Panc1 (cell line): ENCODE data around the gene SLC6A19. TPM values are rescaled to one million over a fixed set of nuclear protein-coding genes. Genes with fewer than 3 reads are reported as not detected.

Experiments
- ATAC-seq: fragments of 200-7000 bp; cut with Tn5 transposase; 2 replicates; pipeline ENCODE4 v1.9.1; 2020; ENCODE audit warnings: mild to moderate bottlenecking, moderate library complexity
- BruUV-seq: library from RNA; stranded (reverse); fragments of 400-500 nt; replicated peaks from 2 replicates; lab custom pipeline; 2021; lab: Mats Ljungman, UMichigan
- CTCF ChIA-PET: fragments of 300-600 bp; sonication (Branson Sonifier 250); formaldehyde crosslinking; loops from one replicate; lab custom pipeline; 2022; ENCODE audit warnings: antibody characterized with exemption; lab: Charles Lee
- POLR2A ChIA-PET: fragments of 300-600 bp; sonication (Branson Sonifier 250); formaldehyde crosslinking; loops from one replicate; lab custom pipeline; 2022; ENCODE audit warnings: antibody characterized with exemption; lab: Charles Lee
- DNase-seq: peaks from one replicate; pipeline ENCODE4 v3.0.0-alpha.2; 2010; ENCODE audit warnings: low read depth, low spot score
- H3K27ac ChIP-seq: 2 replicates; pipeline ENCODE4 v1.5.1; 2011; ENCODE audit warnings: mild to moderate bottlenecking, low read length, inconsistent platforms
- H3K27me3 ChIP-seq: fragments of 200-500 bp; sonication (Bioruptor generic); 2 replicates; pipeline ENCODE4 v1.6.0; 2014; ENCODE audit warnings: low read length, inconsistent platforms; ENCODE audit not compliant: control insufficient read depth, insufficient read depth
- H3K36me3 ChIP-seq: fragments of 200-500 bp; sonication (Bioruptor generic); 2 replicates; pipeline ENCODE4 v1.5.1; 2014; ENCODE audit warnings: inconsistent platforms, mild to moderate bottlenecking, low read length, moderate library complexity; ENCODE audit not compliant: control insufficient read depth, insufficient read depth
- H3K4me1 ChIP-seq: 2 replicates; pipeline ENCODE4 v1.5.1; 2011; ENCODE audit warnings: inconsistent platforms, mild to moderate bottlenecking, low read length, moderate library complexity; ENCODE audit not compliant: control insufficient read depth, insufficient read depth
- H3K4me3 ChIP-seq, 2 experiments: 2 replicates each; pipeline ENCODE4 v1.5.1; 2011 to 2012; ENCODE audit warnings: low read depth in 2 of 2, low read length in 2 of 2, mild to moderate bottlenecking in 2 of 2, inconsistent platforms in 1 of 2, moderate library complexity in 1 of 2
- H3K9me3 ChIP-seq: fragments of 200-500 bp; sonication (Bioruptor generic); 2 replicates; pipeline ENCODE4 v1.5.1; 2014; ENCODE audit warnings: low read depth, mild to moderate bottlenecking, inconsistent platforms, low read length, moderate library complexity; ENCODE audit not compliant: control insufficient read depth, insufficient read depth
- POLR2AphosphoS5 ChIP-seq: IDR thresholded peaks from 2 replicates; pipeline ENCODE4 v1.6.1; 2012; ENCODE audit warnings: mild to moderate bottlenecking, low read depth, low read length, moderate library complexity
- SIN3A ChIP-seq: IDR thresholded peaks from 2 replicates; pipeline ENCODE4 v1.6.1; 2012; ENCODE audit warnings: low read depth, mild to moderate bottlenecking, low read length, moderate library complexity, borderline replicate concordance; ENCODE audit not compliant: insufficient read depth
- TCF7L2 ChIP-seq: IDR thresholded peaks from 2 replicates; pipeline ENCODE4 v1.6.1; 2011; ENCODE audit warnings: mild to moderate bottlenecking, low read depth, low read length, inconsistent platforms
- in situ Hi-C: cut with HindIII; loops from 2 replicates; pipeline ENCODE4 v1.10.0; 2016; ENCODE audit warnings: low sequenced_read_pairs, low pct_unique_long_range_greater_than_20kb
- intact Hi-C: fragments of 100-400 bp; cut with micrococcal nuclease; formaldehyde crosslinking; loops from one replicate; pipeline ENCODE4 v1.10.0; 2022; ENCODE audit not compliant: unreplicated experiment
- total RNA-seq: library from RNA; stranded (reverse); gene quantifications from one replicate; pipeline ENCODE4 v1.2.1, GENCODE V29; 2021; ENCODE audit not compliant: unreplicated experiment
- TF ChIP-seq, protein P1 (sequence below): fragments of 450-650 bp; IDR thresholded peaks from 2 replicates; pipeline ENCODE4 v1.5.1; 2017; ENCODE audit warnings: mild to moderate bottlenecking
- TF ChIP-seq, protein P2 (sequence below), 2 experiments: IDR thresholded peaks; 2 replicates each; pipeline ENCODE4 v1.6.1; 2011 to 2012; ENCODE audit warnings: low read depth in 2 of 2, control low read depth in 1 of 2, low read length in 1 of 2, mild to moderate bottlenecking in 1 of 2, moderate library complexity in 1 of 2; ENCODE audit not compliant: insufficient read depth in 1 of 2

SLC6A19 gene
- total RNA-seq, 1 experiment from 2014 or later: 0.23 TPM

GRCh38 chr5:1152771-1153282 lies 48.6 kb upstream of the SLC6A19 start:
- TF ChIP-seq TCF7L2: peak; percentile 63; the same call in 1 of the 2 replicates
- TF ChIP-seq POLR2AphosphoS5: peak; percentile 53; the same call in 1 of the 2 replicates
- TF ChIP-seq, protein P1, sequence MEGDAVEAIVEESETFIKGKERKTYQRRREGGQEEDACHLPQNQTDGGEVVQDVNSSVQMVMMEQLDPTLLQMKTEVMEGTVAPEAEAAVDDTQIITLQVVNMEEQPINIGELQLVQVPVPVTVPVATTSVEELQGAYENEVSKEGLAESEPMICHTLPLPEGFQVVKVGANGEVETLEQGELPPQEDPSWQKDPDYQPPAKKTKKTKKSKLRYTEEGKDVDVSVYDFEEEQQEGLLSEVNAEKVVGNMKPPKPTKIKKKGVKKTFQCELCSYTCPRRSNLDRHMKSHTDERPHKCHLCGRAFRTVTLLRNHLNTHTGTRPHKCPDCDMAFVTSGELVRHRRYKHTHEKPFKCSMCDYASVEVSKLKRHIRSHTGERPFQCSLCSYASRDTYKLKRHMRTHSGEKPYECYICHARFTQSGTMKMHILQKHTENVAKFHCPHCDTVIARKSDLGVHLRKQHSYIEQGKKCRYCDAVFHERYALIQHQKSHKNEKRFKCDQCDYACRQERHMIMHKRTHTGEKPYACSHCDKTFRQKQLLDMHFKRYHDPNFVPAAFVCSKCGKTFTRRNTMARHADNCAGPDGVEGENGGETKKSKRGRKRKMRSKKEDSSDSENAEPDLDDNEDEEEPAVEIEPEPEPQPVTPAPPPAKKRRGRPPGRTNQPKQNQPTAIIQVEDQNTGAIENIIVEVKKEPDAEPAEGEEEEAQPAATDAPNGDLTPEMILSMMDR: no peak
- no TSS peak for BruUV-seq
- Histone ChIP-seq H3K27me3 (no peaks in the 10 kb centered on the region), H3K4me3 (peak overlapping the region; percentile 1 to 6; a peak in 2 of 4 replicates), H3K36me3 (no peaks in the 10 kb centered on the region), H3K27ac (peak overlapping the region; percentile 86), H3K9me3 (no peaks in the 10 kb centered on the region), H3K4me1 (peaks cover 46% of the 10 kb centered on the region)
- peak; percentile 64 for ATAC-seq
- in situ Hi-C loops: no loop called here
- ChIA-PET CTCF (no interaction called here), POLR2A (interaction anchor here (0.7 kb wide), 1 partner anchor 50 kb away, joined by 3 read pairs; no protein-coding TSS in a partner anchor)
- DNase-seq: no peak
- intact Hi-C loops: no loop called here

GRCh38 chr5:1153428-1153827 lies 48.0 kb upstream of the SLC6A19 start:
- CTCF ChIA-PET: interaction anchor here (0.7 kb wide), 1 partner anchor 14 kb away, joined by 4 read pairs; no protein-coding TSS in a partner anchor
- DNase-seq (no peak), ATAC-seq (peak; percentile 54)
- POLR2A ChIA-PET: no interaction called here
- Histone ChIP-seq H3K36me3 (no peaks in the 10 kb centered on the region), H3K9me3 (no peaks in the 10 kb centered on the region), H3K27ac (peak overlapping the region; percentile 86), H3K27me3 (no peaks in the 10 kb centered on the region), H3K4me3 (peak overlapping the region; percentile 1 to 21; a peak in 2 of 4 replicates), H3K4me1 (peaks cover 45% of the 10 kb centered on the region)
- TF ChIP-seq SIN3A: no peak
- TF ChIP-seq, protein P1: no peak
- TF ChIP-seq, protein P2, sequence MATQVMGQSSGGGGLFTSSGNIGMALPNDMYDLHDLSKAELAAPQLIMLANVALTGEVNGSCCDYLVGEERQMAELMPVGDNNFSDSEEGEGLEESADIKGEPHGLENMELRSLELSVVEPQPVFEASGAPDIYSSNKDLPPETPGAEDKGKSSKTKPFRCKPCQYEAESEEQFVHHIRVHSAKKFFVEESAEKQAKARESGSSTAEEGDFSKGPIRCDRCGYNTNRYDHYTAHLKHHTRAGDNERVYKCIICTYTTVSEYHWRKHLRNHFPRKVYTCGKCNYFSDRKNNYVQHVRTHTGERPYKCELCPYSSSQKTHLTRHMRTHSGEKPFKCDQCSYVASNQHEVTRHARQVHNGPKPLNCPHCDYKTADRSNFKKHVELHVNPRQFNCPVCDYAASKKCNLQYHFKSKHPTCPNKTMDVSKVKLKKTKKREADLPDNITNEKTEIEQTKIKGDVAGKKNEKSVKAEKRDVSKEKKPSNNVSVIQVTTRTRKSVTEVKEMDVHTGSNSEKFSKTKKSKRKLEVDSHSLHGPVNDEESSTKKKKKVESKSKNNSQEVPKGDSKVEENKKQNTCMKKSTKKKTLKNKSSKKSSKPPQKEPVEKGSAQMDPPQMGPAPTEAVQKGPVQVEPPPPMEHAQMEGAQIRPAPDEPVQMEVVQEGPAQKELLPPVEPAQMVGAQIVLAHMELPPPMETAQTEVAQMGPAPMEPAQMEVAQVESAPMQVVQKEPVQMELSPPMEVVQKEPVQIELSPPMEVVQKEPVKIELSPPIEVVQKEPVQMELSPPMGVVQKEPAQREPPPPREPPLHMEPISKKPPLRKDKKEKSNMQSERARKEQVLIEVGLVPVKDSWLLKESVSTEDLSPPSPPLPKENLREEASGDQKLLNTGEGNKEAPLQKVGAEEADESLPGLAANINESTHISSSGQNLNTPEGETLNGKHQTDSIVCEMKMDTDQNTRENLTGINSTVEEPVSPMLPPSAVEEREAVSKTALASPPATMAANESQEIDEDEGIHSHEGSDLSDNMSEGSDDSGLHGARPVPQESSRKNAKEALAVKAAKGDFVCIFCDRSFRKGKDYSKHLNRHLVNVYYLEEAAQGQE (IDR thresholded peaks at IDR 0.05; ENCODE audit: insufficient read depth in 1 of 2, low read depth in 2 of 2, low read length in 1 of 2): no peak
- no peak for TF ChIP-seq POLR2AphosphoS5
- TF ChIP-seq TCF7L2: no peak
- BruUV-seq: no TSS peak
- in situ Hi-C loops (no loop called here), intact Hi-C loops (no loop called here)
